ENCODE results near the gene REEP2.

GRCh38 chr5:138448070-138448469 is 9.2 kb downstream of the REEP2 start:
- TF ChIP-seq, protein P1, sequence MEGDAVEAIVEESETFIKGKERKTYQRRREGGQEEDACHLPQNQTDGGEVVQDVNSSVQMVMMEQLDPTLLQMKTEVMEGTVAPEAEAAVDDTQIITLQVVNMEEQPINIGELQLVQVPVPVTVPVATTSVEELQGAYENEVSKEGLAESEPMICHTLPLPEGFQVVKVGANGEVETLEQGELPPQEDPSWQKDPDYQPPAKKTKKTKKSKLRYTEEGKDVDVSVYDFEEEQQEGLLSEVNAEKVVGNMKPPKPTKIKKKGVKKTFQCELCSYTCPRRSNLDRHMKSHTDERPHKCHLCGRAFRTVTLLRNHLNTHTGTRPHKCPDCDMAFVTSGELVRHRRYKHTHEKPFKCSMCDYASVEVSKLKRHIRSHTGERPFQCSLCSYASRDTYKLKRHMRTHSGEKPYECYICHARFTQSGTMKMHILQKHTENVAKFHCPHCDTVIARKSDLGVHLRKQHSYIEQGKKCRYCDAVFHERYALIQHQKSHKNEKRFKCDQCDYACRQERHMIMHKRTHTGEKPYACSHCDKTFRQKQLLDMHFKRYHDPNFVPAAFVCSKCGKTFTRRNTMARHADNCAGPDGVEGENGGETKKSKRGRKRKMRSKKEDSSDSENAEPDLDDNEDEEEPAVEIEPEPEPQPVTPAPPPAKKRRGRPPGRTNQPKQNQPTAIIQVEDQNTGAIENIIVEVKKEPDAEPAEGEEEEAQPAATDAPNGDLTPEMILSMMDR (IDR thresholded peaks at IDR 0.05; ENCODE audit: insufficient read depth, low read depth, low read length) = no peak
- no peak for TF ChIP-seq EZH2 (IDR thresholded peaks at IDR 0.05; ENCODE audit: insufficient read depth, low read length)
